IMR-90 (cell line): ENCODE data around the gene INO80D.

Experiments
- CTCF ChIP-seq: conservative IDR thresholded peaks from 2 replicates; pipeline ENCODE4 v1.5.1; 2012; ENCODE audit warnings: mild to moderate bottlenecking, low read depth, low read length, improper control_type of control experiment
- FOS ChIP-seq: fragments of 150-350 bp; IDR thresholded peaks from 2 replicates; pipeline ENCODE4 v1.6.1; 2016; ENCODE audit warnings: low read depth, low read length
- RAD21 ChIP-seq: IDR thresholded peaks from 2 replicates; pipeline ENCODE4 v1.6.1; 2012; ENCODE audit warnings: low read length, improper control_type of control experiment
- USF2 ChIP-seq: fragments of 150-350 bp; IDR thresholded peaks from 2 replicates; pipeline ENCODE4 v1.6.1; 2017; ENCODE audit warnings: mild to moderate bottlenecking, antibody characterized with exemption, low read length, low read depth

- no peak for TF ChIP-seq FOS
- no peak for TF ChIP-seq RAD21
- no peak for TF ChIP-seq USF2
- TF ChIP-seq CTCF = no peak
These were observed 89.8 kb downstream of the INO80D start for GRCh38 chr2:205996161-205996560.
